Natural killer cell treated with Interleukin-12 subunit alpha and Interleukin-12 subunit beta and Interleukin-15 and Interleukin-18, amount 100 ng/mL, for 72 hours (primary cell): ENCODE data around the gene CACNG8. TPM values are rescaled to one million over a fixed set of nuclear protein-coding genes. Genes with fewer than 3 reads are reported as not detected.

Experiments
- ATAC-seq, 2 donors: fragments of 150-1000 bp; cut with Tn5 transposase in 1 of 2; sonication (Bioruptor Pico), chemical (Tn5 transposase) in 1 of 2; 2 replicates each; pipeline ENCODE4 v1.10.0; 2021
- DNase-seq: peaks from one replicate; pipeline ENCODE4 v3.0.0; 2022; ENCODE audit warnings: low spot score
- H3K27ac Mint-ChIP-seq, 2 donors: 1 replicate in 1 of 2; 2 replicates in 1 of 2; pipeline ENCODE4 v1.8.0; 2022; ENCODE audit warnings: mixed read lengths in 2 of 2, mild to moderate bottlenecking in 1 of 2, moderate library complexity in 1 of 2
- H3K27me3 Mint-ChIP-seq, 2 donors: 1 replicate in 1 of 2; 2 replicates in 1 of 2; pipeline ENCODE4 v1.8.0; 2022; ENCODE audit warnings: mixed read lengths in 2 of 2
- H3K36me3 Mint-ChIP-seq: one replicate; pipeline ENCODE4 v1.8.0; 2022; ENCODE audit warnings: mixed read lengths
- H3K4me1 Mint-ChIP-seq, 2 donors: 1 replicate in 1 of 2; 2 replicates in 1 of 2; pipeline ENCODE4 v1.8.0; 2022; ENCODE audit warnings: low read depth in 2 of 2, mixed read lengths in 2 of 2, mild to moderate bottlenecking in 1 of 2
- H3K4me3 Mint-ChIP-seq: one replicate; pipeline ENCODE4 v1.8.0; 2022; ENCODE audit warnings: mixed read lengths
- H3K9me3 Mint-ChIP-seq: 2 replicates; pipeline ENCODE4 v1.8.0; 2022; ENCODE audit warnings: mixed read lengths
- total RNA-seq, 2 donors: library from RNA; stranded (reverse); gene quantifications; one replicate each; pipeline ENCODE4 v1.2.3, GENCODE V29; 2022

Gene CACNG8
- total RNA-seq, 2 donors from 2014 or later, result 1.7 TPM; not detected in 1

DNA sequence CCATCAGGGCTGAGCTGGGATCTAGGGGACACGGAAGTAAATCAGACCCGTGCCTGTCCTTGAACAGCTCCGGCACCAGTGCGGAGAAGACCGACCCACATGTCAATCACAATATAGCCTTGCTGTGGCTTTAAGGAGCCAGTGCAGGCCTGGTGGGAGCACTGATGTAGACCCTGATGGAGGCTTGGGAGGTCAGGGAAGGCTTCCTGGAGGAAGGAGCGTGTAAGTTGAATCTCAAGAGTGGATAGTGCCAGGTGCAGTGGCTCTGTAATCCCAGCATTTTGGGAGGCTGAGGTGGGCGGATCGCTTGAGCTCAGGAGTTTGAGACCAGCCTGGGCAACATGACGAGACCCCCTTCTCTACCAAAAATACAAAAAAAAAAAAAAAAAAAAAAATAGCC is 10.8 kb upstream of the CACNG8 start:
- H3K27ac Mint-ChIP-seq, result no peak overlapping the region
- ATAC-seq (no peak), DNase-seq (no peak)
- no peaks in the 10 kb centered on the region for H3K9me3 Mint-ChIP-seq
- peaks cover 23 to 30% of the 10 kb centered on the region in 2 donors for H3K27me3 Mint-ChIP-seq
- H3K4me1 Mint-ChIP-seq, result no peaks in the 10 kb centered on the region
- H3K4me3 Mint-ChIP-seq, result no peak overlapping the region
- no peaks in the 10 kb centered on the region for H3K36me3 Mint-ChIP-seq

DNA sequence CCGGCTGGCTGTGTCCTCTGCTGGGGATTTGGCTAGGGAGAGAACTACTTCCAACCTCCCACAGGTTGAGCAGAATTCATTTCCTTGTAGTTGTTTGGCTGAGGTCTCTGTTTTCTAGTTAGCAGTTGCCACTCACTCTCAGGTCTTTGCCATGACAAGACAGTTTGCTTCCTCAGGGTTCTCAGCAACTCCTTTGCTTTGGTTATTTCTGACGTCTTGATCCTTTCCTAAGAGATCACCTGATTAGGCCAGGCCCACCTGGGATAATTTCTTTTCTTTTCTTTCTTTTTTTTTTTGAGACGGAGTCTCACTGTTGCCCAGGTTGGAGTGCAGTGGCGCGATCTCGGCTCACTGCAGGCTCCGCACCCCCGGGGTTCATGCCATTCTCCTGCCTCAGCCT is 9.4 kb upstream of the CACNG8 start:
- H3K4me3 Mint-ChIP-seq, result no peak overlapping the region
- H3K27me3 Mint-ChIP-seq, result peaks cover 23 to 44% of the 10 kb centered on the region in 2 donors
- no peak overlapping the region for H3K27ac Mint-ChIP-seq
- H3K36me3 Mint-ChIP-seq, result no peaks in the 10 kb centered on the region
- ATAC-seq (no peak), DNase-seq (no peak)
- no peaks in the 10 kb centered on the region for H3K9me3 Mint-ChIP-seq
- no peaks in the 10 kb centered on the region for H3K4me1 Mint-ChIP-seq

- Mint-ChIP-seq H3K4me1 (peaks cover 0 to 11% of the 10 kb centered on the region in 2 donors), H3K27ac (no peak overlapping the region), H3K9me3 (no peaks in the 10 kb centered on the region), H3K27me3 (peaks cover 47 to 69% of the 10 kb centered on the region in 2 donors), H3K36me3 (no peaks in the 10 kb centered on the region), H3K4me3 (no peak overlapping the region)
- DNase-seq (no peak), ATAC-seq (no peak)
Measured at GRCh38 chr19:53957448-53958167, 5.1 kb upstream of the CACNG8 start.

- Mint-ChIP-seq H3K27ac (no peak overlapping the region), H3K4me3 (no peak overlapping the region), H3K27me3 (peaks cover 47 to 69% of the 10 kb centered on the region in 2 donors), H3K4me1 (peaks cover 0 to 11% of the 10 kb centered on the region in 2 donors), H3K9me3 (no peaks in the 10 kb centered on the region), H3K36me3 (no peaks in the 10 kb centered on the region)
- no peak for DNase-seq
- no peak for ATAC-seq
Measured at GRCh38 chr19:53958168-53958571, 4.6 kb upstream of the CACNG8 start.

GRCh38 chr19:53958823-53959757 is 3.6 kb upstream of the CACNG8 start:
- ATAC-seq, result no peak
- peaks cover 5% of the 10 kb centered on the region for H3K36me3 Mint-ChIP-seq
- no peak overlapping the region for H3K4me3 Mint-ChIP-seq
- H3K27ac Mint-ChIP-seq, result no peak overlapping the region
- no peaks in the 10 kb centered on the region for H3K9me3 Mint-ChIP-seq
- H3K4me1 Mint-ChIP-seq, result peaks cover 0 to 11% of the 10 kb centered on the region in 2 donors
- peaks cover 54 to 78% of the 10 kb centered on the region in 2 donors for H3K27me3 Mint-ChIP-seq
- no peak for DNase-seq

DNA sequence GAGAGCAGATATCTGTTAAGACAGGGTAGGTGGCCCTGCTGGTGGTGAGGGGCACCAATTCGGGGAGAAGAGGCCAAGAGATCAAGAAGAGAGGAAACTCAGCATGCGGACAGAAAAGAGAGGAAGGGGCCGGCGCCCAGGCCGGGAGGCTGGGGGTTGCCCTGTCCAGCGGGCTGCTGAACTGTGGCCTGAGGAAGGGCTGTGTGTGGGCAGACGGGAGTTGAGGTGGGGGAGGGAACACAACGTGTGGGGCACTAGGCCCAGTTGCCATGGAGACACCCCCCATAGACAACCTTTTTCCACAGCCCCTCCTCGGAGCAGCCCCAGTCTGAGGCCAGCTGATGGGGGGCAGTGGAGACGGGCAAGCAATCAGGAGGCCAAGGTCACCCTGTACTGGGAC is 2.5 kb upstream of the CACNG8 start:
- Mint-ChIP-seq H3K4me3 (no peak overlapping the region), H3K27me3 (peaks cover 60 to 83% of the 10 kb centered on the region in 2 donors), H3K27ac (no peak overlapping the region), H3K36me3 (peaks cover 10% of the 10 kb centered on the region), H3K4me1 (peaks cover 9 to 11% of the 10 kb centered on the region in 2 donors), H3K9me3 (no peaks in the 10 kb centered on the region)
- DNase-seq (no peak), ATAC-seq (no peak)

DNA sequence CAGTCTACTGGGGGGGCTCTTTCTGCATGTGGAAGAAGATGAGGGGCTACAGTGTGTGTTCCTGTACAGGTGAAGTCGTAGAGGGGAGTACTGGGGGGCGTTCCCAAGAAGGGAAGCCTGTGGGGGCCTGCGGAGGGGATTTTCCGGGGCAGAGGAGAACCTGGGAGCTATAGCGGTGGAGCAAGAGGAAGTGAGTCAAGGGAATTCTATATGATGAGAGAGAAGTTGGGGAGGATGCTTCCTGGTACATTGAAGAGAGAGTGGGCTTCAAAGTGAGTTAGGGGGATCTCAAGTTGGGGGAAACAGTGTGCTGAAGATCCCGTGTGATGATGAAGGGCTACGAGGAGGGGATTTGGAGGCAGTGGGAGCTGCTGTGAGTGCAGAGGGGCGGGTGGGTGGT is 1.9 kb upstream of the CACNG8 start:
- Mint-ChIP-seq H3K4me1 (peaks cover 9 to 14% of the 10 kb centered on the region in 2 donors), H3K9me3 (no peaks in the 10 kb centered on the region), H3K27me3 (peaks cover 62 to 84% of the 10 kb centered on the region in 2 donors), H3K27ac (no peak overlapping the region), H3K36me3 (peaks cover 10% of the 10 kb centered on the region), H3K4me3 (no peak overlapping the region)
- ATAC-seq (no peak), DNase-seq (no peak)

- H3K27me3 Mint-ChIP-seq, result peaks cover 64 to 86% of the 10 kb centered on the region in 2 donors
- peaks cover 10% of the 10 kb centered on the region for H3K36me3 Mint-ChIP-seq
- DNase-seq (no peak), ATAC-seq (no peak)
- H3K27ac Mint-ChIP-seq, result no peak overlapping the region
- no peaks in the 10 kb centered on the region for H3K9me3 Mint-ChIP-seq
- H3K4me3 Mint-ChIP-seq, result no peak overlapping the region
- peaks cover 9 to 14% of the 10 kb centered on the region in 2 donors for H3K4me1 Mint-ChIP-seq
Measured at GRCh38 chr19:53961523-53962356, 997 bp upstream of the CACNG8 start.

GRCh38 chr19:53965091-53965490 is 2.4 kb downstream of the CACNG8 start:
- H3K4me1 Mint-ChIP-seq, result peaks cover 8 to 9% of the 10 kb centered on the region in 2 donors
- ATAC-seq, result no peak
- H3K36me3 Mint-ChIP-seq, result peaks cover 10% of the 10 kb centered on the region
- no peak for DNase-seq
- H3K4me3 Mint-ChIP-seq, result no peak overlapping the region
- H3K27me3 Mint-ChIP-seq, result peaks cover 51 to 55% of the 10 kb centered on the region in 2 donors
- H3K27ac Mint-ChIP-seq, result no peak overlapping the region
- H3K9me3 Mint-ChIP-seq, result no peaks in the 10 kb centered on the region

- Mint-ChIP-seq H3K27ac (no peak overlapping the region), H3K4me3 (no peak overlapping the region), H3K36me3 (peaks cover 10% of the 10 kb centered on the region), H3K4me1 (peaks cover 2 to 9% of the 10 kb centered on the region in 2 donors), H3K9me3 (no peaks in the 10 kb centered on the region), H3K27me3 (peaks cover 41 to 43% of the 10 kb centered on the region in 2 donors)
- ATAC-seq (no peak), DNase-seq (no peak)
Measured at GRCh38 chr19:53966931-53967330, 4.2 kb downstream of the CACNG8 start.

DNA sequence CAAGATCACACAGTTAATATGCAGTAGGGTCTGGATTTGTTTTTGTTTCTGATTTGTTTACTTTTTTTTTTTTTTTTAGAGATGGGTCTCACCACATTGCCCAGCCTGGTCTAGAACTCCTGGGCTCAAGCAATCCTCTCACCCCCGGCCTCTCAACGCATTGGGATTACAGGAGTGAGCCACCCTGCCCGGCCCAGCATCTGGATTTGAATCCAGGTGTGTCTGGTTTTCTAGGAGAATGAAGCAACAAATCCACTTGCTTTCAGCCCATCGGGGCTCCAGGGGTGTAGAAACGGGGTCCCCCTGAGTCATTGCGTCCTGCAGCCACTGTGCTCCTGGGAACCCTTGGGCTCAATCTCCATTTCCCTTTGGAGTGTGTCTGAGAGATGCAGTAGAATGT is 6.6 kb downstream of the CACNG8 start:
- DNase-seq (no peak), ATAC-seq (no peak)

GRCh38 chr19:53971673-53972072 is 8.9 kb downstream of the CACNG8 start:
- no peaks in the 10 kb centered on the region for H3K4me1 Mint-ChIP-seq
- DNase-seq (no peak), ATAC-seq (no peak)
- no peak overlapping the region for H3K4me3 Mint-ChIP-seq
- H3K27me3 Mint-ChIP-seq, result peaks cover 16 to 19% of the 10 kb centered on the region in 2 donors
- no peak overlapping the region for H3K27ac Mint-ChIP-seq
- peaks cover 3% of the 10 kb centered on the region for H3K9me3 Mint-ChIP-seq
- no peaks in the 10 kb centered on the region for H3K36me3 Mint-ChIP-seq

More for the DNA sequence above, 6.6 kb downstream of the CACNG8 start:
- Mint-ChIP-seq H3K9me3 (no peaks in the 10 kb centered on the region), H3K4me1 (peaks cover 2 to 7% of the 10 kb centered on the region in 2 donors), H3K27ac (no peak overlapping the region), H3K4me3 (no peak overlapping the region), H3K36me3 (peaks cover 3% of the 10 kb centered on the region), H3K27me3 (peaks cover 28 to 29% of the 10 kb centered on the region in 2 donors)

DNA sequence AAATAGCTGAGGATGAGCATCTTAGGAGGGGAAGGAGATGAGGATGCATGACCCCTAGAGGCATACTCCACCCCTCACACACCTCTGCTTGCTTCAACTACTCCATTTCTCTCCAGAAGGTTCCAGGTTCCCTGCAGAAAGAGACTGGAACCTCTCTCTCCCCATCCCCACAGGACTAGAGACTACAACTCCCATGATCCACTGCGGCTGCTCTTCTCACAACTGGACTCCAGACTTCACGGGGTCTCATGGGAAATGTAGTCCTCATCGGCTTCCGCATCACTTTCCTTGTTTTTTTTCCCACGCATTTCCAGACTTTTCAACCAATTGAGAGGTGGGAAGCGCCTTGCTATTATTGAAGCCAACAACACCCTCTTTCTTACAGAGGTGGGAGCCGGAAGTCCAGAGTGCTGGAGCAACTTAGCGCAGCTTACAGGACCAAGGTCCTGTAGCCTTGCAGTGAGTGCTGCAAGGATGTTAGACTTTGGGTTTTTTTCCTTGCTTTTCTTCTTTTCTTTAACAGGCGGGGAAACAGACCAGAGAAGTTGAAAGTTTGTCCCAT is 14.8 kb downstream of the CACNG8 start:
- H3K9me3 Mint-ChIP-seq, result peaks cover 10% of the 10 kb centered on the region
- H3K27me3 Mint-ChIP-seq, result peaks cover 40 to 47% of the 10 kb centered on the region in 2 donors
- ATAC-seq, result peak; percentile 68 to 91
- H3K36me3 Mint-ChIP-seq, result peaks cover 20% of the 10 kb centered on the region
- peak; percentile 68 for DNase-seq
- peaks cover 26 to 28% of the 10 kb centered on the region in 2 donors for H3K4me1 Mint-ChIP-seq
- H3K27ac Mint-ChIP-seq, result no peak overlapping the region
- H3K4me3 Mint-ChIP-seq, result peak overlapping the region; percentile 78
